ENCODE results near the gene IFNG-AS1. TPM values are rescaled to one million over a fixed set of nuclear protein-coding genes. Genes with fewer than 3 reads are reported as not detected.
A peak's percentile ranks its signal among the peaks of the same experiment; 100 is the strongest.

Gene IFNG-AS1
- total RNA-seq, 1 donor = under 0.01 TPM

DNA sequence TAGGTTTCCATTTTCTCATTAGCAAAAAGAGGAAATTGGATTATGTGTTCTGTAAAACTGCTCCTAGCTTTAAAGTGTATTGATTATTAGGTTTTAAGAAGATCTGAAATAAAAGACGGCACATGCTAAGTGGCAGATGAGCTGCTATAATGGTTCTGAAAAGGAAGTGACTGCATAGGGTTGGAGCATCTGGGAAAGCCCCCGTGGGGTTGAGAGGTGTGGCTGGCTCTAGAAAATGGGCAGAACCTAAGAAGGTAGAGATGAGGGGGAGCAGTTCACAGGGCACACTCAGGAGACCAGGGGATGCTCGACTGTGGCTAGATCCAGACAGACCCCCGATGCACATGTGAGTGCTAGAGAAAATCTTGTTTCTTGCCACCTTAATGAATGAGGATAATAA lies 1.9 kb downstream of the IFNG-AS1 start:
- Histone ChIP-seq H2AFZ (ENCODE audit: low read length) (no peak overlapping the region), H3K4me1 (ENCODE audit: insufficient read depth, low read length) (no peaks in the 10 kb centered on the region), H3K79me2 (ENCODE audit: insufficient read depth, low read length) (no peaks in the 10 kb centered on the region), H3K4me2 (ENCODE audit: insufficient read depth, low read length) (no peak overlapping the region), H3K4me3 (ENCODE audit: insufficient read depth, low read length) (no peak overlapping the region), H3K27me3 (ENCODE audit: insufficient read depth, low read length) (peaks cover 6% of the 10 kb centered on the region), H3K36me3 (ENCODE audit: insufficient read depth, low read length) (no peaks in the 10 kb centered on the region), H4K20me1 (ENCODE audit: insufficient read depth, low read length) (no peaks in the 10 kb centered on the region), H3K27ac (ENCODE audit: low read depth, low read length) (no peak overlapping the region), H3K9me3 (ENCODE audit: low read depth, low read length) (no peaks in the 10 kb centered on the region)
- TF ChIP-seq, protein P1, sequence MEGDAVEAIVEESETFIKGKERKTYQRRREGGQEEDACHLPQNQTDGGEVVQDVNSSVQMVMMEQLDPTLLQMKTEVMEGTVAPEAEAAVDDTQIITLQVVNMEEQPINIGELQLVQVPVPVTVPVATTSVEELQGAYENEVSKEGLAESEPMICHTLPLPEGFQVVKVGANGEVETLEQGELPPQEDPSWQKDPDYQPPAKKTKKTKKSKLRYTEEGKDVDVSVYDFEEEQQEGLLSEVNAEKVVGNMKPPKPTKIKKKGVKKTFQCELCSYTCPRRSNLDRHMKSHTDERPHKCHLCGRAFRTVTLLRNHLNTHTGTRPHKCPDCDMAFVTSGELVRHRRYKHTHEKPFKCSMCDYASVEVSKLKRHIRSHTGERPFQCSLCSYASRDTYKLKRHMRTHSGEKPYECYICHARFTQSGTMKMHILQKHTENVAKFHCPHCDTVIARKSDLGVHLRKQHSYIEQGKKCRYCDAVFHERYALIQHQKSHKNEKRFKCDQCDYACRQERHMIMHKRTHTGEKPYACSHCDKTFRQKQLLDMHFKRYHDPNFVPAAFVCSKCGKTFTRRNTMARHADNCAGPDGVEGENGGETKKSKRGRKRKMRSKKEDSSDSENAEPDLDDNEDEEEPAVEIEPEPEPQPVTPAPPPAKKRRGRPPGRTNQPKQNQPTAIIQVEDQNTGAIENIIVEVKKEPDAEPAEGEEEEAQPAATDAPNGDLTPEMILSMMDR (IDR thresholded peaks at IDR 0.05; ENCODE audit: extremely low read depth, low read depth, low read length) = no peak
- peak; percentile 9 for DNase-seq (ENCODE audit: insufficient read length, low spot score, missing footprints)

DNA sequence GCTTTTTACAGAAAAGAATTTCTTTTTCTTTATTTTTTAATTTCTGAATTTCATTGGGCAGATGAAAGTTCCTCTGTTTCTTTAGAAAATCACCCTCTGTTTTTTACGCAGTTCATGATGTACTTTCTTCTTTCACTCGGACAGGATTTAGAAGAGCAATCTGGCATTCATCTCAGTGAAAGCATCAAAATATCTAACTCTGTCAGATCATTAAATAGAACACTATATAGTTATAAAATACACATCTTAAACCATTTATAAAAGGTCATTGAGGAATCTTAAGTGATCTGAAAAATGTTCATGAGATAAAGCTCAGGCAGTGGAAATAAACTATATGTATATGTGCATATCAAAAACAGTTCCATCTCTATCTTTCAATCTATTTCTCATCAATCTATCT lies 3.9 kb downstream of the IFNG-AS1 start:
- DNase-seq (ENCODE audit: insufficient read length, low spot score, missing footprints) = no peak
- no peaks in the 10 kb centered on the region for H3K36me3 ChIP-seq (ENCODE audit: insufficient read depth, low read length)
- no peak overlapping the region for H2AFZ ChIP-seq (ENCODE audit: low read length)
- H3K4me1 ChIP-seq (ENCODE audit: insufficient read depth, low read length) = no peaks in the 10 kb centered on the region
- no peak overlapping the region for H3K27ac ChIP-seq (ENCODE audit: low read depth, low read length)
- no peaks in the 10 kb centered on the region for H3K79me2 ChIP-seq (ENCODE audit: insufficient read depth, low read length)
- TF ChIP-seq, protein P1 (IDR thresholded peaks at IDR 0.05; ENCODE audit: extremely low read depth, low read depth, low read length) = no peak
- H3K4me3 ChIP-seq (ENCODE audit: insufficient read depth, low read length) = no peak overlapping the region
- H3K4me2 ChIP-seq (ENCODE audit: insufficient read depth, low read length) = no peak overlapping the region
- H3K27me3 ChIP-seq (ENCODE audit: insufficient read depth, low read length) = peaks cover 6% of the 10 kb centered on the region
- no peaks in the 10 kb centered on the region for H3K9me3 ChIP-seq (ENCODE audit: low read depth, low read length)
- no peaks in the 10 kb centered on the region for H4K20me1 ChIP-seq (ENCODE audit: insufficient read depth, low read length)

DNA sequence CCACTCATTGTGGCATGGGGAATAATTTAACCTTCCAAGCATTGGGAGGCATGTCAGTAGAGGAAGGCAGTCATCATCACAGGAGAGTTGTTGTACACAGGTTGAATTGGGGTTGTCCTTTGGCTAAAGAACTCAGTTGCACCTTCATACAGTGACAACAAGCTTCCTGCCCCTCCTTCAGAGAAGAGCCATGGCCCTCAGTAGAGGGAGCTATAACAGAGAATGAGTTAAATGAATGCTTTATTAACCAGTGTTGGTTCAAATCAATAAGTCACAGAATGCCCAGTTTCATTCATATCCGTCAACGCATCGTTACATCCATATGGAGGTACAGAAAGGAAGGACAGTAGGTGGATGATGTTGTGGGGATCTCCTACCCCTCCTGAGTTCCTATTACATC lies 4.8 kb downstream of the IFNG-AS1 start:
- Histone ChIP-seq H3K4me3 (ENCODE audit: insufficient read depth, low read length) (no peak overlapping the region), H3K79me2 (ENCODE audit: insufficient read depth, low read length) (no peaks in the 10 kb centered on the region), H4K20me1 (ENCODE audit: insufficient read depth, low read length) (no peaks in the 10 kb centered on the region), H3K27ac (ENCODE audit: low read depth, low read length) (no peak overlapping the region), H3K27me3 (ENCODE audit: insufficient read depth, low read length) (peaks cover 4% of the 10 kb centered on the region), H3K4me2 (ENCODE audit: insufficient read depth, low read length) (no peak overlapping the region), H2AFZ (ENCODE audit: low read length) (no peak overlapping the region), H3K4me1 (ENCODE audit: insufficient read depth, low read length) (no peaks in the 10 kb centered on the region), H3K9me3 (ENCODE audit: low read depth, low read length) (no peaks in the 10 kb centered on the region), H3K36me3 (ENCODE audit: insufficient read depth, low read length) (no peaks in the 10 kb centered on the region)
- DNase-seq (ENCODE audit: insufficient read length, low spot score, missing footprints) = no peak
- TF ChIP-seq, protein P1 (IDR thresholded peaks at IDR 0.05; ENCODE audit: extremely low read depth, low read depth, low read length) = no peak

DNA sequence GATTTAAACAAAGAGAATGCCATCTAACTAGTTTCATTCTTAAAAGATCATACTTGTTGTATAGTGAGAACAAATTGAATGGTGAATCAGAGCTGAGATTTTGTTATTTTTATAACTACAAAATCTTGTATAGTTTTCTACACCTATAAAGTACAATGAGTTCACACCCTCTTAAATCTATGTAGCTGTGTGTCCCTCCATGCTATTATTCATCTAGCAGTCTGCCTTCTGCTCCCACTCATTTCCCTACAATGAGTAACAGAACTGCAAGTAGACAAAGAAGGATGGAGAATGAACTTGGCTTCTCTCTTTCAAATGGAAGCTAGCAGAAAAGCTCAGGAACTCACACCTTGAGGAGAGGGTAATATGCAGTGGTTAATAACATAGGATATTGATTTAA lies 7.1 kb downstream of the IFNG-AS1 start:
- no peaks in the 10 kb centered on the region for H3K9me3 ChIP-seq (ENCODE audit: low read depth, low read length)
- no peaks in the 10 kb centered on the region for H4K20me1 ChIP-seq (ENCODE audit: insufficient read depth, low read length)
- no peaks in the 10 kb centered on the region for H3K79me2 ChIP-seq (ENCODE audit: insufficient read depth, low read length)
- no peaks in the 10 kb centered on the region for H3K4me1 ChIP-seq (ENCODE audit: insufficient read depth, low read length)
- DNase-seq (ENCODE audit: insufficient read length, low spot score, missing footprints) = no peak
- H3K27ac ChIP-seq (ENCODE audit: low read depth, low read length) = no peak overlapping the region
- no peak overlapping the region for H3K4me2 ChIP-seq (ENCODE audit: insufficient read depth, low read length)
- H3K27me3 ChIP-seq (ENCODE audit: insufficient read depth, low read length) = peaks cover 4% of the 10 kb centered on the region
- no peaks in the 10 kb centered on the region for H3K36me3 ChIP-seq (ENCODE audit: insufficient read depth, low read length)
- TF ChIP-seq, protein P1 (IDR thresholded peaks at IDR 0.05; ENCODE audit: extremely low read depth, low read depth, low read length) = no peak
- H2AFZ ChIP-seq (ENCODE audit: low read length) = no peak overlapping the region
- no peak overlapping the region for H3K4me3 ChIP-seq (ENCODE audit: insufficient read depth, low read length)
